Muscle of back (tissue), 11 donors: ENCODE data around the gene TRPM3. TPM values are rescaled to one million over a fixed set of nuclear protein-coding genes. Genes with fewer than 3 reads are reported as not detected.

Experiments
- DNase-seq, 3 donors: peaks; one replicate each; pipeline versions ENCODE4 v3.0.0 to v3.0.0-alpha.2; 2013
- polyA plus RNA-seq, 10 donors: library from polyadenylated mRNA; unstranded; fragments of 120-200 nt; gene quantifications; one replicate each; pipeline ENCODE4 v1.2.1, GENCODE V29; 2013; ENCODE audit not compliant: insufficient read length in 10 of 10

The TRPM3 gene
- polyA plus RNA-seq, 10 donors = 0.13 to 0.67 (median 0.31) TPM

GRCh38 chr9:70949239-70949638 is 172.2 kb downstream of the TRPM3 start:
- DNase-seq = no peak

GRCh38 chr9:70948744-70949143 is 172.7 kb downstream of the TRPM3 start:
- DNase-seq = no peak

GRCh38 chr9:70947511-70947910 is 173.9 kb downstream of the TRPM3 start:
- no peak for DNase-seq

- no peak for DNase-seq
These were observed 174.3 kb downstream of the TRPM3 start for GRCh38 chr9:70947086-70947485.

- DNase-seq = no peak
These were observed 176.1 kb downstream of the TRPM3 start for GRCh38 chr9:70945301-70945700.

- DNase-seq = no peak
These were observed 180.2 kb downstream of the TRPM3 start for GRCh38 chr9:70941191-70941590.

GRCh38 chr9:70940605-70941004 is 180.8 kb downstream of the TRPM3 start:
- no peak for DNase-seq

GRCh38 chr9:70936536-70936935 is 184.9 kb downstream of the TRPM3 start:
- no peak for DNase-seq

GRCh38 chr9:70935856-70936255 is 185.6 kb downstream of the TRPM3 start:
- DNase-seq = peak in 1 of 3 donors; percentile 52

- no peak for DNase-seq
These were observed 186.8 kb downstream of the TRPM3 start for GRCh38 chr9:70934642-70935041.

- peak; percentile 38 to 64 (median 43) for DNase-seq
These were observed 188.1 kb downstream of the TRPM3 start for GRCh38 chr9:70933321-70933720.

GRCh38 chr9:70932097-70932496 is 189.3 kb downstream of the TRPM3 start:
- no peak for DNase-seq

- DNase-seq = no peak
These were observed 193.9 kb downstream of the TRPM3 start for GRCh38 chr9:70927530-70927929.

- DNase-seq = peak in 2 of 3 donors; percentile 79 to 81
These were observed 196.4 kb downstream of the TRPM3 start for GRCh38 chr9:70924895-70925547.

GRCh38 chr9:70924380-70924779 is 197.0 kb downstream of the TRPM3 start:
- peak; percentile 67 to 89 (median 82) for DNase-seq

GRCh38 chr9:70923961-70924360 is 197.5 kb downstream of the TRPM3 start:
- peak; percentile 28 to 74 (median 32) for DNase-seq

- peak in 1 of 3 donors; percentile 30 for DNase-seq
These were observed 200.3 kb downstream of the TRPM3 start for GRCh38 chr9:70921136-70921535.

GRCh38 chr9:70917277-70917676 is 204.1 kb downstream of the TRPM3 start:
- no peak for DNase-seq

- no peak for DNase-seq
These were observed 209.6 kb downstream of the TRPM3 start for GRCh38 chr9:70911791-70912190.

- no peak for DNase-seq
These were observed 210.8 kb downstream of the TRPM3 start for GRCh38 chr9:70910598-70910997.

GRCh38 chr9:70902692-70903131 is 218.7 kb downstream of the TRPM3 start:
- DNase-seq = peak; percentile 39 to 92 (median 64)

- DNase-seq = no peak
These were observed 219.2 kb downstream of the TRPM3 start for GRCh38 chr9:70902171-70902570.

GRCh38 chr9:70901746-70902145 is 219.7 kb downstream of the TRPM3 start:
- DNase-seq = no peak

GRCh38 chr9:70901013-70901412 is 220.4 kb downstream of the TRPM3 start:
- DNase-seq = no peak
